ENCODE measurements around the gene TIMELESS. TPM values are rescaled to one million over a fixed set of nuclear protein-coding genes. Genes with fewer than 3 reads are reported as not detected.

The TIMELESS gene
- total RNA-seq, 1 donor: 15.9 TPM

DNA sequence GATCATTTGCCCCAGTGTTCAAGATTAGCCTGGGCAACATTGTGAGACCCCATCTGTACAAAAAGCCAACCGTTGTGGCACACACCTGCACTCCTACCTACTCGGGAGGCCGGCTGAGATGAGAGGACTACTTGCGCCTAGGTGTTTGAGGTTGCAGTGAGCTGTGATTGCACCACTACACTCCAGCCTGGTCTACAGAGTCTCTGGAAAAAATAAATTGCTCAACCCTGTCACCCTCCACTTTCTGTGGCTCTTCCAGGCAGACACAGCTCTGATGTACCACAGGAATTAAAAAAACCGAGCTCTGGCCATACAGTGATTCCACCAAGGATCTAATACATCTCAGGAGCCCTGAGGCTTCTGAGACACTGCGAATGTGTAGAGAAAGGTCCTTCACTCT, 14.4 kb downstream of the TIMELESS start:
- no peak overlapping the region for H3K4me3 ChIP-seq (ENCODE audit: low read depth, low read length)
- no peak for DNase-seq (ENCODE audit: low read depth)
- TF ChIP-seq CTCF (IDR thresholded peaks at IDR 0.05; ENCODE audit: insufficient read depth, low read length): no peak

DNA sequence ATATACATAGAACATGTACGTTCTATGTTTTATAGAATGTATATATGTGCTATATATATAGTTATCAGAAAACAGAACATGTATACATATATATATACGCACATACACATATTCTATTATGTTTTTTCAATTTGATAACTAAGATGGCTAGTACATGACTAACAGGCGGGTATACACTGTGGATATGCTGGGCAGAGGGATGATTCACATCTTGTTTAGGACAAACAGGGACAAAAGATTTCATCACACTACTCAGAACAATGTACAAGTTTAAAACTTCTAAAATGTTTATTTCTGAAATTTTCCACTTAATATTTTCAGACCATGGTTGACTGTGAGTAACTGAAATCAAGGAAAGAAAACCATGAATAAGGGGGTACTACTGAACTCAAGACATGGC, 17.4 kb downstream of the TIMELESS start:
- H3K4me3 ChIP-seq (ENCODE audit: low read depth, low read length): no peak overlapping the region
- DNase-seq (ENCODE audit: low read depth): no peak
- TF ChIP-seq CTCF (IDR thresholded peaks at IDR 0.05; ENCODE audit: insufficient read depth, low read length): no peak

DNA sequence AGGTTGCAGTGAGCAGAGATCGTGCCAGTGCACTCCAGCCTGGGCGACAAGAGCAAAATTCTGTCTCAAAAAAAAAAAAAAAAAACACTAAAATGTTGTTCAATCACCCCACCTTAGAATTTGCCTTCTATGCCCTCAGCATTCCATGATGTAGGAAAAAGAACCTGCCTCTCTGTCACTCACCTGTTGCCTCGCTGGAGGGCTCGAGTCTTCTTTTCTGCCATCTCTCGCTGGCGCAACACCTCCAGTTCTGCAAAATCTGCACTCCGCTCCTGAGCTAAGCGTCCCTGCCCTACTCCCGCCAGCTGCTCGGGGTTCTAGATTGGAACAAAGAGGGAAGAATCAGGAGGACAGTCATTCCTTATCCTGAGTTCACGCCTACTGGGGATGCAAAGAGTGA, 17.9 kb downstream of the TIMELESS start:
- H3K4me3 ChIP-seq (ENCODE audit: low read depth, low read length): no peak overlapping the region
- no peak for DNase-seq (ENCODE audit: low read depth)
- no peak for TF ChIP-seq CTCF (IDR thresholded peaks at IDR 0.05; ENCODE audit: insufficient read depth, low read length)

- no peak for TF ChIP-seq CTCF (IDR thresholded peaks at IDR 0.05; ENCODE audit: insufficient read depth, low read length)
- DNase-seq (ENCODE audit: low read depth): no peak
Measured at GRCh38 chr12:56425940-56426438, 23.2 kb downstream of the TIMELESS start.

GRCh38 chr12:56425193-56425592, 24.0 kb downstream of the TIMELESS start:
- no peak for TF ChIP-seq CTCF (IDR thresholded peaks at IDR 0.05; ENCODE audit: insufficient read depth, low read length)
- H3K4me3 ChIP-seq (ENCODE audit: low read depth, low read length): no peak overlapping the region
- DNase-seq (ENCODE audit: low read depth): no peak

More at GRCh38 chr12:56425940-56426438, 23.2 kb downstream of the TIMELESS start:
- no peak overlapping the region for H3K4me3 ChIP-seq (ENCODE audit: low read depth, low read length)

GRCh38 chr12:56420411-56420810, 28.8 kb downstream of the TIMELESS start:
- no peak for DNase-seq (ENCODE audit: low read depth)
- H3K4me3 ChIP-seq (ENCODE audit: low read depth, low read length): no peak overlapping the region
- no peak for TF ChIP-seq CTCF (IDR thresholded peaks at IDR 0.05; ENCODE audit: insufficient read depth, low read length)

- no peak overlapping the region for H3K4me3 ChIP-seq (ENCODE audit: low read depth, low read length)
- DNase-seq (ENCODE audit: low read depth): no peak
- no peak for TF ChIP-seq CTCF (IDR thresholded peaks at IDR 0.05; ENCODE audit: insufficient read depth, low read length)
Measured at GRCh38 chr12:56417739-56418138, 31.5 kb downstream of the TIMELESS start.

Measured in fibroblast of the aortic adventitia (primary cell).